GM23338 (cell line): ENCODE results near the gene HCN3. TPM values are rescaled to one million over a fixed set of nuclear protein-coding genes. Genes with fewer than 3 reads are reported as not detected.

Source experiments
- ATAC-seq: fragments of 200-7000 bp; cut with Tn5 transposase; 3 replicates; pipeline ENCODE4 v1.9.1; 2020
- DNase-seq: peaks from one replicate; pipeline ENCODE4 v3.0.0-alpha.2; 2015; ENCODE audit warnings: low spot score
- H2AFZ ChIP-seq: fragments of 200-600 bp; sonication (generic); 2 replicates; pipeline ENCODE4 v1.8.0; 2016; ENCODE audit warnings: antibody characterized with exemption, mild to moderate bottlenecking, moderate library complexity
- H3F3A ChIP-seq: fragments of 200-600 bp; sonication (generic); replicated peaks from 2 replicates; pipeline ENCODE4 v1.8.0; 2017; ENCODE audit warnings: antibody characterized with exemption, mixed run types, low read depth
- H3K27ac ChIP-seq: fragments of 200-600 bp; sonication (generic); 2 replicates; pipeline ENCODE4 v1.6.1; 2016; ENCODE audit warnings: low read depth
- H3K27me3 ChIP-seq: fragments of 200-600 bp; sonication (generic); 2 replicates; pipeline ENCODE4 v1.8.0; 2016; ENCODE audit warnings: mild to moderate bottlenecking, mixed run types, moderate library complexity; ENCODE audit not compliant: insufficient read depth
- H3K36me3 ChIP-seq: fragments of 200-600 bp; sonication (generic); 2 replicates; pipeline ENCODE4 v1.8.0; 2016; ENCODE audit warnings: mild to moderate bottlenecking; ENCODE audit not compliant: insufficient read depth
- H3K4me1 ChIP-seq: fragments of 200-600 bp; sonication (generic); 2 replicates; pipeline ENCODE4 v1.8.0; 2016; ENCODE audit warnings: mild to moderate bottlenecking, moderate library complexity; ENCODE audit not compliant: insufficient read depth
- H3K4me2 ChIP-seq: fragments of 200-600 bp; sonication (generic); 2 replicates; pipeline ENCODE4 v1.7.1; 2017; ENCODE audit warnings: mixed run types
- H3K4me3 ChIP-seq: fragments of 200-600 bp; sonication (generic); 2 replicates; pipeline ENCODE4 v1.6.1; 2016; ENCODE audit warnings: mixed run types
- H3K79me2 ChIP-seq: fragments of 200-600 bp; sonication (generic); replicated peaks from 2 replicates; pipeline ENCODE4 v1.8.0; 2017; ENCODE audit warnings: mild to moderate bottlenecking; ENCODE audit not compliant: insufficient read depth
- H3K9me2 ChIP-seq: fragments of 200-600 bp; sonication (generic); 2 replicates; pipeline ENCODE4 v1.8.0; 2017; ENCODE audit not compliant: insufficient read depth
- H4K20me1 ChIP-seq: fragments of 200-600 bp; sonication (generic); replicated peaks from 2 replicates; pipeline ENCODE4 v1.8.0; 2017; ENCODE audit warnings: mild to moderate bottlenecking; ENCODE audit not compliant: insufficient read depth
- H3K27ac Mint-ChIP-seq: 2 replicates; pipeline ENCODE4 v1.8.0; 2020; ENCODE audit warnings: inconsistent platforms, mild to moderate bottlenecking, moderate library complexity, mixed read lengths
- H3K27me3 Mint-ChIP-seq: 3 replicates; pipeline ENCODE4 v1.8.0; 2022; ENCODE audit warnings: low read depth, mild to moderate bottlenecking, moderate library complexity, mixed read lengths, inconsistent platforms; ENCODE audit not compliant: insufficient read depth, poor library complexity
- H3K36me3 Mint-ChIP-seq: 3 replicates; pipeline ENCODE4 v1.8.0; 2021; ENCODE audit warnings: low read depth, mild to moderate bottlenecking, inconsistent platforms, moderate library complexity, mixed read lengths
- H3K4me1 Mint-ChIP-seq: 3 replicates; pipeline ENCODE4 v1.8.0; 2020; ENCODE audit warnings: mild to moderate bottlenecking, inconsistent platforms, mixed read lengths
- H3K4me3 Mint-ChIP-seq: 3 replicates; pipeline ENCODE4 v1.8.0; 2021; ENCODE audit warnings: moderate library complexity, mild to moderate bottlenecking, inconsistent platforms, mixed read lengths
- H3K9me3 Mint-ChIP-seq: 3 replicates; pipeline ENCODE4 v1.8.0; 2020; ENCODE audit warnings: moderate library complexity, mild to moderate bottlenecking, inconsistent platforms, mixed read lengths
- CREB1 ChIP-seq: fragments of 250-450 bp; sonication (Bioruptor Pico); IDR thresholded peaks from 2 replicates; pipeline ENCODE4 v1.5.0; 2020; ENCODE audit warnings: low read depth, mild to moderate bottlenecking, moderate library complexity
- EZH2 ChIP-seq: fragments of 200-600 bp; sonication (generic); IDR thresholded peaks from one replicate; pipeline ENCODE4 v1.8.0; 2017; ENCODE audit warnings: antibody characterized with exemption, mild to moderate bottlenecking, low read depth; ENCODE audit not compliant: unreplicated experiment
- JUNB ChIP-seq: IDR thresholded peaks from one replicate; pipeline ENCODE4 v1.6.1; 2016; ENCODE audit warnings: antibody characterized with exemption; ENCODE audit not compliant: unreplicated experiment
- NANOG ChIP-seq: IDR thresholded peaks from 2 replicates; pipeline ENCODE4 v1.6.1; 2016; ENCODE audit warnings: antibody characterized with exemption, borderline replicate concordance
- ZNF331 ChIP-seq: fragments of 250-450 bp; sonication (Bioruptor Pico); IDR thresholded peaks from 2 replicates; pipeline ENCODE4 v1.5.0; 2020; ENCODE audit warnings: low read depth, mild to moderate bottlenecking, moderate library complexity
- polyA plus RNA-seq: library from polyadenylated mRNA; unstranded; fragments of >200 nt; fragmentation: Nextera tagmentation; extraction: Ambion mirVana; gene quantifications from 2 replicates; pipeline ENCODE4 v1.2.1, GENCODE V29; 2016
- total RNA-seq: library from RNA; depleted of rRNA; stranded (reverse); fragments of >200 nt; shearing (Covaris generic); gene quantifications from 2 replicates; pipeline ENCODE4 v1.2.3, GENCODE V29; 2014
- TF ChIP-seq, protein P1 (sequence below), 2 experiments: fragments of 200-600 bp in 1 of 2; sonication (generic) in 1 of 2; conservative IDR thresholded peaks; 2 replicates each; pipeline versions ENCODE4 v1.5.1 to v1.6.1; 2016 to 2017; ENCODE audit warnings: antibody characterized with exemption in 2 of 2, low read depth in 2 of 2, mild to moderate bottlenecking in 2 of 2, moderate library complexity in 1 of 2
- TF ChIP-seq, protein P2 (sequence below): IDR thresholded peaks from one replicate; pipeline ENCODE4 v1.6.1; 2018; ENCODE audit warnings: antibody characterized with exemption; ENCODE audit not compliant: unreplicated experiment

HCN3 gene
- total and polyA plus RNA-seq, 2 experiments from 2014 or later = 3.4 to 4.9 TPM

DNA sequence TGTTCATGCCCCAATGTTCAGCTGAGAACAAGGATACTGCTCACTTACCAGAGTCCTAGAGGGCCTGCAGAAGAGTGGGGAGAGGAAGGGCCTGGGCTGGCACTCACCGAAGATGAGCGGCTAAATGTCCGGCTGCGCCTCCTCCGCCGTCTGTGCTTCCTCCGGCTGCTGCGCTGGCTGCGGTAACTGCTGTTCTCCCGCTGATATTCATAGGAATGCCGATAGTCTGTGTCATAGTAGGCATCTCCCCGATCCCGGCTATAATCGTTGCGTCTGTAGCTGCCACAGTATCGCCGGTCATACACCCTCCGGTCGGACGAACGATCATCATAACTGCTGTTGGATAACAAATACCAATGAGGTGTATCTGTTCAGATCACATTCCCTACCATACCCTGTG lies 7.9 kb upstream of the HCN3 start (continued):
- TF ChIP-seq, protein P1, sequence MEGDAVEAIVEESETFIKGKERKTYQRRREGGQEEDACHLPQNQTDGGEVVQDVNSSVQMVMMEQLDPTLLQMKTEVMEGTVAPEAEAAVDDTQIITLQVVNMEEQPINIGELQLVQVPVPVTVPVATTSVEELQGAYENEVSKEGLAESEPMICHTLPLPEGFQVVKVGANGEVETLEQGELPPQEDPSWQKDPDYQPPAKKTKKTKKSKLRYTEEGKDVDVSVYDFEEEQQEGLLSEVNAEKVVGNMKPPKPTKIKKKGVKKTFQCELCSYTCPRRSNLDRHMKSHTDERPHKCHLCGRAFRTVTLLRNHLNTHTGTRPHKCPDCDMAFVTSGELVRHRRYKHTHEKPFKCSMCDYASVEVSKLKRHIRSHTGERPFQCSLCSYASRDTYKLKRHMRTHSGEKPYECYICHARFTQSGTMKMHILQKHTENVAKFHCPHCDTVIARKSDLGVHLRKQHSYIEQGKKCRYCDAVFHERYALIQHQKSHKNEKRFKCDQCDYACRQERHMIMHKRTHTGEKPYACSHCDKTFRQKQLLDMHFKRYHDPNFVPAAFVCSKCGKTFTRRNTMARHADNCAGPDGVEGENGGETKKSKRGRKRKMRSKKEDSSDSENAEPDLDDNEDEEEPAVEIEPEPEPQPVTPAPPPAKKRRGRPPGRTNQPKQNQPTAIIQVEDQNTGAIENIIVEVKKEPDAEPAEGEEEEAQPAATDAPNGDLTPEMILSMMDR (conservative IDR thresholded peaks at IDR 0.05; ENCODE audit: low read depth in 2 of 2) = no peak

DNA sequence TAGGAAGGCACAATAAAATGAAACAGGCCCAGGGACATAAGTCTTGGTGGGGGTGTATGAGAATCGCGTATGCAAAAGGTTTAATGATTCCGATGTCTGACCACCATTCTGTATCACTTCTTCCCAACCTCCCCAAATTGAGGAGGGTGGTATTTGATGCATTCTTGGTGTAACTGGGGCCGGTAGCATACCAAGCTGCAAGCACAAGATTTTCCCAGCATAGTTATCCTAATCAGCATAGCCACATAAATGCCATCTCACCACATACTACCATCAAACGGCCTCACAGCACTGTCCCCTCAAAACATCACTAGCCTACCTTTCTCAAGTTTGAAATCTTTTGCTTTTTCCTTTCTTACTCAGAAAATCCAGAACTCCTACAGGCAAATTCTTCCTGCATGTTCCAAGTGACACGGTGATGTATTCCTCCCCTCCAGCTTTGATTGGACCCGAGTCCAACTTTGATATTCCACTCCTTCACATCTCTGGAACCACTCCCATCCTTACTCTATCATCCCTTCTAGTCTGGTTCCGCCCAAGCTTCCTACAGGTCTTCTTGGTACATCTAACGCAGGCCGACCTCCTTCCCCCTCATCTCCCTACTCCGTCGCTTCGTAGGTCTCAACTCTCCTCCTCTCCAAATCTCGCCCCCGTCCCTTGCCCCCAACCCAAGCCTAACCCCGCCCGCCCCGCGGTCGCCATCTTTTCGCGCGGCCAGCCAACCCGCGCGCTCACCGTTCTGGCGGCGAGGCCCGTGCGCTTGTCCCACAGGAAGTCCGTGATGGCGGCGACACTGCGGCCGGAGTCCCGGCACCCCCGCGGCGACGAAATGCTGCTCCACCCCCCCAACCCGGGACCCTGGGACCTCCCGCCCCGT lies 4.6 kb upstream of the HCN3 start:
- no peaks in the 10 kb centered on the region; the same call in 2 of the 3 replicates for H3K9me3 Mint-ChIP-seq
- H3K36me3 Mint-ChIP-seq = peaks cover 51% of the 10 kb centered on the region
- peaks cover 20% of the 10 kb centered on the region for H3K27me3 Mint-ChIP-seq

More for the DNA sequence above, 4.6 kb upstream of the HCN3 start:
- Histone ChIP-seq H3K4me2 (peak overlapping the region; percentile 88), H3K4me3 (peak overlapping the region; percentile 90), H3K27me3 (no peaks in the 10 kb centered on the region), H3F3A (peaks cover 44% of the 10 kb centered on the region), H3K27ac (peak overlapping the region; percentile 84), H3K9me2 (no peaks in the 10 kb centered on the region), H2AFZ (no peak overlapping the region), H3K79me2 (peaks cover 34% of the 10 kb centered on the region), H3K4me1 (peaks cover 22% of the 10 kb centered on the region), H3K36me3 (peaks cover 33% of the 10 kb centered on the region), H4K20me1 (peaks cover 22% of the 10 kb centered on the region)
- ATAC-seq (peak; percentile 44), DNase-seq (peak; percentile 88)
- Mint-ChIP-seq H3K4me1 (peaks cover 29% of the 10 kb centered on the region), H3K4me3 (peak overlapping the region; percentile 98), H3K27ac (peak overlapping the region; percentile 95)
- no peak for TF ChIP-seq NANOG
- no peak for TF ChIP-seq JUNB
- TF ChIP-seq CREB1 (CRISPR knock-in tag) = peak; percentile 4; the same call in 1 of the 2 replicates
- TF ChIP-seq ZNF331 (CRISPR knock-in tag) = no peak
- no peak for TF ChIP-seq EZH2
- TF ChIP-seq, protein P2, sequence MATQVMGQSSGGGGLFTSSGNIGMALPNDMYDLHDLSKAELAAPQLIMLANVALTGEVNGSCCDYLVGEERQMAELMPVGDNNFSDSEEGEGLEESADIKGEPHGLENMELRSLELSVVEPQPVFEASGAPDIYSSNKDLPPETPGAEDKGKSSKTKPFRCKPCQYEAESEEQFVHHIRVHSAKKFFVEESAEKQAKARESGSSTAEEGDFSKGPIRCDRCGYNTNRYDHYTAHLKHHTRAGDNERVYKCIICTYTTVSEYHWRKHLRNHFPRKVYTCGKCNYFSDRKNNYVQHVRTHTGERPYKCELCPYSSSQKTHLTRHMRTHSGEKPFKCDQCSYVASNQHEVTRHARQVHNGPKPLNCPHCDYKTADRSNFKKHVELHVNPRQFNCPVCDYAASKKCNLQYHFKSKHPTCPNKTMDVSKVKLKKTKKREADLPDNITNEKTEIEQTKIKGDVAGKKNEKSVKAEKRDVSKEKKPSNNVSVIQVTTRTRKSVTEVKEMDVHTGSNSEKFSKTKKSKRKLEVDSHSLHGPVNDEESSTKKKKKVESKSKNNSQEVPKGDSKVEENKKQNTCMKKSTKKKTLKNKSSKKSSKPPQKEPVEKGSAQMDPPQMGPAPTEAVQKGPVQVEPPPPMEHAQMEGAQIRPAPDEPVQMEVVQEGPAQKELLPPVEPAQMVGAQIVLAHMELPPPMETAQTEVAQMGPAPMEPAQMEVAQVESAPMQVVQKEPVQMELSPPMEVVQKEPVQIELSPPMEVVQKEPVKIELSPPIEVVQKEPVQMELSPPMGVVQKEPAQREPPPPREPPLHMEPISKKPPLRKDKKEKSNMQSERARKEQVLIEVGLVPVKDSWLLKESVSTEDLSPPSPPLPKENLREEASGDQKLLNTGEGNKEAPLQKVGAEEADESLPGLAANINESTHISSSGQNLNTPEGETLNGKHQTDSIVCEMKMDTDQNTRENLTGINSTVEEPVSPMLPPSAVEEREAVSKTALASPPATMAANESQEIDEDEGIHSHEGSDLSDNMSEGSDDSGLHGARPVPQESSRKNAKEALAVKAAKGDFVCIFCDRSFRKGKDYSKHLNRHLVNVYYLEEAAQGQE = no peak
